GM10266 (cell line): ENCODE results near the gene SLC4A5.
A peak's percentile ranks its signal among the peaks of the same experiment; 100 is the strongest.

Experiments
- DNase-seq: peaks from one replicate; pipeline ENCODE4 v3.0.0; 2012; ENCODE audit errors: extremely low spot score
- CTCF ChIP-seq: IDR thresholded peaks from 2 replicates; pipeline ENCODE4 v1.5.1; 2012; ENCODE audit warnings: mild to moderate bottlenecking, low read depth; ENCODE audit not compliant: control insufficient read depth, insufficient read depth; ENCODE audit errors: missing control alignments

The SLC4A5 gene

GRCh38 chr2:74343316-74343715 is at the start of gene SLC4A5:
Gene SLC4A5, minus strand, starts transcription at chr2:74343416. Its CDS starts 28,393 bp downstream, at chr2:74315023.
- no peak for DNase-seq
- no peak for TF ChIP-seq CTCF

GRCh38 chr2:74392449-74392743 is 49.2 kb upstream of the SLC4A5 start:
- TF ChIP-seq CTCF = peak; percentile 28
- DNase-seq = no peak

GRCh38 chr2:74391580-74392448 is 48.6 kb upstream of the SLC4A5 start:
- DNase-seq = peak; percentile 94
- peak; percentile 99 for TF ChIP-seq CTCF

GRCh38 chr2:74391209-74391579 is 48.0 kb upstream of the SLC4A5 start:
- no peak for DNase-seq
- TF ChIP-seq CTCF = no peak

- no peak for DNase-seq
- no peak for TF ChIP-seq CTCF
These were observed 47.4 kb upstream of the SLC4A5 start for GRCh38 chr2:74390606-74391005.

GRCh38 chr2:74387346-74387745 is 44.1 kb upstream of the SLC4A5 start:
- DNase-seq = no peak
- no peak for TF ChIP-seq CTCF

- TF ChIP-seq CTCF = no peak
- DNase-seq = no peak
These were observed 42.2 kb upstream of the SLC4A5 start for GRCh38 chr2:74385396-74385795.
